Colonic mucosa (tissue), 4 donors: ENCODE results near the gene TAC4. TPM values are rescaled to one million over a fixed set of nuclear protein-coding genes. Genes with fewer than 3 reads are reported as not detected.

Experiments used
- DNase-seq: peaks from one replicate; pipeline ENCODE4 v3.0.0-alpha.2; 2020
- H3K27ac ChIP-seq: fragments of 200-600 bp; one replicate; pipeline ENCODE4 v1.8.0; 2021
- H3K27me3 ChIP-seq: fragments of 200-600 bp; one replicate; pipeline ENCODE4 v1.8.0; 2021
- H3K36me3 ChIP-seq: fragments of 200-600 bp; one replicate; pipeline ENCODE4 v1.8.0; 2021
- H3K4me1 ChIP-seq: fragments of 200-600 bp; one replicate; pipeline ENCODE4 v1.8.0; 2021; ENCODE audit warnings: mild to moderate bottlenecking
- H3K4me3 ChIP-seq: fragments of 200-600 bp; one replicate; pipeline ENCODE4 v1.8.0; 2021
- H3K9ac ChIP-seq, 2 donors: one replicate each; pipeline ENCODE4 v1.7.0; 2013; ENCODE audit warnings: control low read depth in 2 of 2, low read depth in 2 of 2, low read length in 2 of 2
- H3K9me3 ChIP-seq: fragments of 200-600 bp; one replicate; pipeline ENCODE4 v1.8.0; 2021
- intact Hi-C: fragments of 100-400 bp; cut with DNase I; formaldehyde crosslinking; loops from one replicate; pipeline ENCODE4 v1.14.1; 2022
- total RNA-seq, 2 donors: library from RNA; stranded (reverse); fragmentation: NEBNext Ultra II Directional in 1 of 2; extraction: Animal tissue kit (Norgen Biotek cat#: 25700) in 1 of 2; gene quantifications; one replicate each; pipeline ENCODE4 v1.2.1, GENCODE V29; 2021
- TF ChIP-seq, protein P1 (sequence below): fragments of 200-600 bp; IDR thresholded peaks from one replicate; pipeline ENCODE4 v1.8.0; 2022; ENCODE audit warnings: antibody characterized with exemption, mild to moderate bottlenecking
- donor health status: healthy.
- donor health status: DM: no; HTN: no; CAD: no.
- donor health status: DM: no; HTN: no; CAD: no.

TAC4 gene
- total RNA-seq, 2 donors from 2014 or later, result not detected

DNA sequence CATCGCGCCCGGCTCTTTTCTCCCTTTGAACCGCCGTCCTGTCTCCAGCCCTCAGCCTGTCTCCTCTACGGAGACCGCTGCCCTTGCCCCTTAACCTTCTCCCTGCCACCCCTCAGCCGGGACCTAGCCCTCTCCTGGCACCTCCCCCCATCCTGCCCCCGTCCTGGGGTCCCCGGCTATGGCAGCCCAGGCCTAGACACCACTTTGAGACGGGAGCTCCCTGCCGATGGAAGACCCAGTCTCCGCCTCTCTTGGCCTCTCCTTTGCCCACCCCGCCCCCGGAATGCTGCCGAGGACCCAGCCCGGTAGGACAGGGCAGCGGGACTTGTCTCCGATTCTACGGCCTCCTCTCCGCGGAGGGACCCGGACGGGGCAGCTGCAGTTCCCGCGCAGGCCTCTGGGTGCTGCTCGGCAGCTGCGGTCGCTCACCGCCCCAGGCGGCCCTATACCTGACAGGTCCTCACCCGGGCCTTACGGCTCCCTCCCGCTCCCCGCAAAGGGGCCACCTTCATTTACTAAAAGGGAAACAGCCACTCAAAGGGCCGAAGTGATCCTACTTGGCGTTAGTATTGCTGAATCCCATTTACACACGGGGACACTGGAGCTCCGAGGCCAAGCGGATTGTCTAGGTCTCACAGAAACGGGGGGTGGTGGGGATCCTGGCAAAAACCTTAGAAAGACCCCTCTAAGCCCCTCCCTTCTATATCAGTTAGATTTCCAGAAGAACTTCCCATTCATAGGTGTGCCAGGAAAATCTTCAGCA is 32.6 kb upstream of the TAC4 start:
- H3K9ac ChIP-seq, result no peak overlapping the region
- H3K36me3 ChIP-seq, result no peaks in the 10 kb centered on the region
- peaks cover 7% of the 10 kb centered on the region for H3K27me3 ChIP-seq
- TF ChIP-seq, protein P1, sequence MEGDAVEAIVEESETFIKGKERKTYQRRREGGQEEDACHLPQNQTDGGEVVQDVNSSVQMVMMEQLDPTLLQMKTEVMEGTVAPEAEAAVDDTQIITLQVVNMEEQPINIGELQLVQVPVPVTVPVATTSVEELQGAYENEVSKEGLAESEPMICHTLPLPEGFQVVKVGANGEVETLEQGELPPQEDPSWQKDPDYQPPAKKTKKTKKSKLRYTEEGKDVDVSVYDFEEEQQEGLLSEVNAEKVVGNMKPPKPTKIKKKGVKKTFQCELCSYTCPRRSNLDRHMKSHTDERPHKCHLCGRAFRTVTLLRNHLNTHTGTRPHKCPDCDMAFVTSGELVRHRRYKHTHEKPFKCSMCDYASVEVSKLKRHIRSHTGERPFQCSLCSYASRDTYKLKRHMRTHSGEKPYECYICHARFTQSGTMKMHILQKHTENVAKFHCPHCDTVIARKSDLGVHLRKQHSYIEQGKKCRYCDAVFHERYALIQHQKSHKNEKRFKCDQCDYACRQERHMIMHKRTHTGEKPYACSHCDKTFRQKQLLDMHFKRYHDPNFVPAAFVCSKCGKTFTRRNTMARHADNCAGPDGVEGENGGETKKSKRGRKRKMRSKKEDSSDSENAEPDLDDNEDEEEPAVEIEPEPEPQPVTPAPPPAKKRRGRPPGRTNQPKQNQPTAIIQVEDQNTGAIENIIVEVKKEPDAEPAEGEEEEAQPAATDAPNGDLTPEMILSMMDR, result peak; percentile 97
- no peaks in the 10 kb centered on the region for H3K9me3 ChIP-seq
- H3K4me1 ChIP-seq, result peaks cover 6% of the 10 kb centered on the region
- intact Hi-C loops, result loop anchor here (5.0 kb wide), 1 partner anchor 117 kb away; the partner anchor contains the start of gene DLX3
- no peak overlapping the region for H3K27ac ChIP-seq
- peak; percentile 57 for DNase-seq
- no peak overlapping the region for H3K4me3 ChIP-seq

DNA sequence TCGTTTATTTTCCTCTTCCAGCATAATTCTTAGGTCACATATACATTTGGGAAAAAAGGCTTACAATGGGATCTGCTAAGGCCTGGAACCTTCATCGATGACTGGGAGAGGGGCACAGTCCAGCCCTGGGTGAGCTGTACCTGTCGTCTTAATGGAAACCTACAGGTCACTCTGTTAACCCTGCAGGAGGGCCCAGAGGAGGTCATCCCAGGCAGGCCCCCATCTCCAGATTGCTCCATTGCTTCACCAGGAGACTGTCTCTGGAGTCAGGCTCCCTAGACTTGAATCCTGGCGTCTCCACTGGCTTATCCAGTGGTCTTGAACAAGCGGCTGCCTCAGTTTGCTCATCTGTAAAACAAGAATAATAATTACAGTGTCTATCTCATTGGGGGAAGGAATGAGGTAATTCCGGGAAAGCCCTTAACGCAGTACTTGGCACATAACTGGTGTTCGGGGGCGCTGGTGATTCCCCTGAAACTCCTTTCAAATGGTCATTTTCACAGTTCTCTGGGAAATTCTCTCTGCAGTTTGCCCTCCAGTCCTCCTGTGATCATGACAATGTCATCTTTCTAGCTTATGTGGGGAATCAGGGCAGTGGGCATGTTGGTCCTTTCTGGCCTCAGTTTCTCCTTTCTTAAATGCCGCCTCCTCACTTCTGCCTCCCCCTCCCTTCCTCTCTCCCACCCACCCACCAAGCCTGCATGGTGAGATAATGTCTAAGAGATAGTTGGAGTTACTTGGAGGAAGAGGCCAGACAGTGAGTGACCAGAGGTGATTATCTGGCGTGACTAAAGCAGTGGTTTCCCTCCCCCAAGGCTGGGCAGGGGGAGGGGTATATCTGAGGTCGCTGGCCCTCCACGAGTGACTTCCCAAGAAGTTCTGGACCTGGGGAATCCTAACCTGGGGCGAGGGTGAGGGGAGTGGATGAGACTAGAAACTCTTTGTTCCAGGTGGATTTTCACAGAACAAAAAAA is 31.3 kb upstream of the TAC4 start:
- DNase-seq, result no peak
- Histone ChIP-seq H3K9ac (no peak overlapping the region), H3K4me1 (peaks cover 6% of the 10 kb centered on the region), H3K4me3 (no peak overlapping the region), H3K9me3 (no peaks in the 10 kb centered on the region), H3K27me3 (peaks cover 7% of the 10 kb centered on the region), H3K36me3 (no peaks in the 10 kb centered on the region), H3K27ac (no peak overlapping the region)
- TF ChIP-seq, protein P1, result no peak
- intact Hi-C loops, result no loop called here

DNA sequence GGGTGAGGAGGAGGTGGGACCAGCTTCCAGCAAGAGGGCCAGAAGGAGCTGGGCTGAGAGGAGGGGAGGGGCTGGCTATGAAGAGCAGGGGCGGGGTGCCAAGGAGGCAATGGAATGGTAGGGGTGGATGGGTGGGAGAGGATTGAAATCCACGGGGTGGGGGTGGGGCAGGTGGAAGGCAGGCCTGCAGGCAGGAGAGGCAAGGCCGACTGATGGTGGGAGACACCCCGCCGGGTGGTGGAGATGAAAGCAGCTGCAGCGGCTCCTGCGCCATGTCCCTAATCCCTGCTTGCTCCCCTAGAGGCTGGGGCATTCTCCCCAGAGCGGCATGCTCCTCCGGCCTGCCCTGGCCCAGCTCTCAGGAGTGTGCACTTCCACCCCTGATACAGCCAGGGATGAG is 27.8 kb upstream of the TAC4 start:
- Histone ChIP-seq H3K4me3 (no peak overlapping the region), H3K9me3 (no peaks in the 10 kb centered on the region), H3K36me3 (no peaks in the 10 kb centered on the region), H3K9ac (no peak overlapping the region), H3K27me3 (peaks cover 3% of the 10 kb centered on the region), H3K27ac (no peak overlapping the region), H3K4me1 (peaks cover 5% of the 10 kb centered on the region)
- TF ChIP-seq, protein P1, result no peak
- DNase-seq, result no peak
- intact Hi-C loops, result no loop called here

DNA sequence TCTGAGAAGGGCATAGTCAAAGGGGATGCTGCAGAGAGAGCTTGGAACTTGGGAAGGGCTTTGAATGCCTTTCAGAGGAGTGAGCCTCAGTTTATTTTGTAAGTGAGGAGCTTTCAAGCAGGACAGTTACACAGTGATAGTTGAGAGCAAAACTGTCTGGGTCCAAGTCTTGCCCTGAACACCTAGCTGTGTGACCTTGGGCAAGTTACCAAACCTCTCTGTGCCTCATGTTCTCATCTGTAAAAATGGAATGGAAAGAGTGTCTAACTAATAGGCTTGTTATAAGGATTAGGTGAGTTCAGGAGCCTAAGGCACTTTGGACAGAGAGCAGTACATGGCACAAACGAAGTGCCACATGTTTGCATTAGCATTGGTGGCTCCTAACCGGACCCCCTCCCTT is 27.0 kb upstream of the TAC4 start:
- no peak overlapping the region for H3K27ac ChIP-seq
- no peak overlapping the region for H3K4me3 ChIP-seq
- no peak overlapping the region for H3K9ac ChIP-seq
- intact Hi-C loops, result no loop called here
- H3K4me1 ChIP-seq, result no peaks in the 10 kb centered on the region
- H3K9me3 ChIP-seq, result no peaks in the 10 kb centered on the region
- TF ChIP-seq, protein P1, result no peak
- DNase-seq, result no peak
- H3K36me3 ChIP-seq, result no peaks in the 10 kb centered on the region
- no peaks in the 10 kb centered on the region for H3K27me3 ChIP-seq

DNA sequence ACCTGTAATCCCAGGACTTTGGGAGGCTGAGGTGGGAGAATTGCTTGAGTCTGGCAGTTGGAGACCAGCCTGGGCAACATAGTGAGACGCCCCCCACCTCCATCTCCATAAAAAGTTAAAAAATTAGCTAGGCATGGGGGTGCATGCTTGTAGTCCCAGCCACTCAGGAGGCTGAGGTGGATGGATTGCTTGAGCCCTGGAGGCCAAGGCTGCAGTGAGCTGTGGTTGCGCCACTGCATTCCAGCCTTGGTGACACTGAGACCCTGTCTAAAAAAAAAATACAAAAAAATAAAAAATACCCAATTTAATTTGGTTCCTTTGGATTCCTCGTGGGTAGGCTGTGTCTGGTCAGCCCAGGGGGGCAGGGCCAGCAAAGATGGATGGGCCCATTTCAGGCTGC is 26.1 kb upstream of the TAC4 start:
- Histone ChIP-seq H3K4me3 (no peak overlapping the region), H3K27me3 (no peaks in the 10 kb centered on the region), H3K4me1 (no peaks in the 10 kb centered on the region), H3K27ac (no peak overlapping the region), H3K36me3 (no peaks in the 10 kb centered on the region), H3K9ac (no peak overlapping the region), H3K9me3 (no peaks in the 10 kb centered on the region)
- TF ChIP-seq, protein P1, result no peak
- intact Hi-C loops, result no loop called here
- no peak for DNase-seq
